ENCODE results near the gene FTCDNL1.

Gene FTCDNL1

DNA sequence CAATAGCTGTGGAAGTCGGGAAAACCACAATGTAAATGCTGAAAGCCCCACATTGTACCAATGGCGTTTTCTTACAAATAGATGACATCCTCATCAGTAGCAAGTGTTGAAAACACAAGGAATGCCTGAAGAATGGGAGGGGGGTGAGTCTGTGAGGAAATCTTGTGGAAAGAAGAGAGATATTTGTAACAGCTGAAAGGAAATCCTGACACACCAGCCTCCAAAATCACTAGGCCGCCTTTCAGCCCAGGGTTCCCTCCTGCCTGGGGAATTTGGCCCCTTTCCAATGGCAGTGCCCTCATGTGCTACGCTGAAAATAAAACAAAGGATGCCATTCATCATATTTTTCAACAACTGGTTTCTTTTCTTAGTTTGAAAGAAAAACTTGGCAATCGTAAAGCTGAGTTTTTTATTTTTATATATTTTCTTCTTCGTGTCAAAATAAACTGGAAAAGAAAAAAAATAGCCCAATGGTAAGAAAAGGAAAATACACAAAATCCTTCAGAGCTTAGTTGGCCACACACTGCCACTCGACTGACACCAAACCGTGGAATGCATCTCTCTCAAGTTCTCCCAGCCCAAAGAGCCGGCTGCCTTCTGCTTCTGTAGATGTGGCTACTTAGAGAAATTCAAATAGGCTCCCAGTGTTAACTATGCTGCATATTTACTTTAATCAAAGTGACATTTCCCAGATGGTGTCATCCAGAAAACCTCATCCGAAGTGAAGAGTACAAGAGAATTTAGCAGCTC is 52.0 kb downstream of the FTCDNL1 start:
- no peak for TF ChIP-seq NFIC (IDR thresholded peaks at IDR 0.05)
- no peak for TF ChIP-seq FOXM1 (IDR thresholded peaks at IDR 0.05; ENCODE audit: borderline replicate concordance, low read depth)
- no peak for TF ChIP-seq YY1 (IDR thresholded peaks at IDR 0.05; ENCODE audit: low read depth)
- TF ChIP-seq CEBPB (IDR thresholded peaks at IDR 0.05), result no peak
- TF ChIP-seq TEAD4 (IDR thresholded peaks at IDR 0.05), result no peak

DNA sequence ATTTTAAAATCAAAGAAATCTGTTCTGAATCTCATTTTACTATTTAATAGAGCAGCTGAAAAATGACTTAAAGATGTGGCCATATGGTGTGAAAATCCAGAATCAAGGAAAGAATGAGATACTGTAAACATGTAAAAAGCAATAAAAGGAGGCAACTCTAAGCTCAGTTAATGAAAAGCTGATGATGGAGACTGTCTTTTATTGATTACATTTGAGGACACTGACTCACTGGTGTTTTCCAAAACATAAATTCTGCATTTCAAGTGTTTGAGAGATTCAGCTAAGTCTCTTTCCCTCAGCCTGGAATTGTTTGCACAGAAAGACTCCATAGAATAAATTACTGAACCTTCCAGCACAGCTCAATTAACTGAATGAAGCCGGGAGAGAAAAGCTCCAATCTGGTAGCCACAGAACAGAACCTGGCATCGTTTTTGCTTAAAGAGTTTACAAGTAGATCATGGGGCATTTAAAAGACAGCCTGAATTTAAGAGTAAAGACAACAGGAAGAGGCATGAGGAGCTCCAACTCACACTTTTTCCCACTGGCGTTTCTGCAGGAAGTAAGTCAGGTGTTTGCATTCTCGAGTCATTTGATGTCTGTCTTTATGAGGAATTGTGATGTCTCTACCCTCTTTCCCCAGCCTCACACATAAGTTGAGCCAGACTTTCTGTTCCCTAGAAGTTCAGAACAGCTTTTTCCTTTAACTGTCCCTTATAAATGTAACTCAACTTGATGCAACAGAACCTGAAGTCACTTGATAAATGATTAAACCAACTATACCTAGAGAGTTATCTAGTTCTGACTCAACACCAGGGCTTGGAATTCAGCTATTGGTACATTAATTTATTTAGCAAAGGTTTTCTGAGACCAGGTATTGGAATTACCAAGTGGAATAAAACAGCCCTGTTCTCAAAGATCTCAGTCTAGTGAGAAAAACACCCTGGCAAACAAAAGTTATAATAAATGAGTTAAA is 53.3 kb downstream of the FTCDNL1 start:
- TF ChIP-seq YY1 (IDR thresholded peaks at IDR 0.05; ENCODE audit: low read depth) (no peak), RAD21 (IDR thresholded peaks at IDR 0.05; ENCODE audit: low read depth) (no peak)

DNA sequence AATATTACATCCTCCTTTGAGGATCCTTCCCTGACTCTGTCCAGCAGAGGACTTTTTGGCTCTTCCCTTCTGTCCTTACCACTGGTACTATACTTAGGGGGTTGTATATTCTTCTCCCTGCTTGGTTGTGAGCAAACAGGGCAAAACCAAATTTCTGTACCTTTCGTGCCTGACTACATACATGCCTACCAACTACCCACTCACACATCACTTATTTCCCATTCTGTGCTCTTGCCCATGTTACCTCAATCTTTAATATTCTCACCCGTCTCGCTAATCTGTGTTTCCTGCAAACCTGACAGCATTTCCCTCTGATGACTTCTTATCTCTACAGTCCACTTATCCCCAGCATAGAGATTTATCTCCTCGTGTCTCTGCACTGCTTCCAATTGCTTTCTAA is 58.6 kb downstream of the FTCDNL1 start:
- no peak for TF ChIP-seq YY1 (IDR thresholded peaks at IDR 0.05; ENCODE audit: low read depth)
- TF ChIP-seq RAD21 (IDR thresholded peaks at IDR 0.05; ENCODE audit: low read depth), result no peak
- TF ChIP-seq, protein P1, sequence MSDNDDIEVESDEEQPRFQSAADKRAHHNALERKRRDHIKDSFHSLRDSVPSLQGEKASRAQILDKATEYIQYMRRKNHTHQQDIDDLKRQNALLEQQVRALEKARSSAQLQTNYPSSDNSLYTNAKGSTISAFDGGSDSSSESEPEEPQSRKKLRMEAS (IDR thresholded peaks at IDR 0.05), result no peak
- TF ChIP-seq TAF1 (IDR thresholded peaks at IDR 0.05; ENCODE audit: low read depth), result no peak
- no peak for TF ChIP-seq CREB1 (IDR thresholded peaks at IDR 0.05; ENCODE audit: low read depth)
- TF ChIP-seq, protein P2, sequence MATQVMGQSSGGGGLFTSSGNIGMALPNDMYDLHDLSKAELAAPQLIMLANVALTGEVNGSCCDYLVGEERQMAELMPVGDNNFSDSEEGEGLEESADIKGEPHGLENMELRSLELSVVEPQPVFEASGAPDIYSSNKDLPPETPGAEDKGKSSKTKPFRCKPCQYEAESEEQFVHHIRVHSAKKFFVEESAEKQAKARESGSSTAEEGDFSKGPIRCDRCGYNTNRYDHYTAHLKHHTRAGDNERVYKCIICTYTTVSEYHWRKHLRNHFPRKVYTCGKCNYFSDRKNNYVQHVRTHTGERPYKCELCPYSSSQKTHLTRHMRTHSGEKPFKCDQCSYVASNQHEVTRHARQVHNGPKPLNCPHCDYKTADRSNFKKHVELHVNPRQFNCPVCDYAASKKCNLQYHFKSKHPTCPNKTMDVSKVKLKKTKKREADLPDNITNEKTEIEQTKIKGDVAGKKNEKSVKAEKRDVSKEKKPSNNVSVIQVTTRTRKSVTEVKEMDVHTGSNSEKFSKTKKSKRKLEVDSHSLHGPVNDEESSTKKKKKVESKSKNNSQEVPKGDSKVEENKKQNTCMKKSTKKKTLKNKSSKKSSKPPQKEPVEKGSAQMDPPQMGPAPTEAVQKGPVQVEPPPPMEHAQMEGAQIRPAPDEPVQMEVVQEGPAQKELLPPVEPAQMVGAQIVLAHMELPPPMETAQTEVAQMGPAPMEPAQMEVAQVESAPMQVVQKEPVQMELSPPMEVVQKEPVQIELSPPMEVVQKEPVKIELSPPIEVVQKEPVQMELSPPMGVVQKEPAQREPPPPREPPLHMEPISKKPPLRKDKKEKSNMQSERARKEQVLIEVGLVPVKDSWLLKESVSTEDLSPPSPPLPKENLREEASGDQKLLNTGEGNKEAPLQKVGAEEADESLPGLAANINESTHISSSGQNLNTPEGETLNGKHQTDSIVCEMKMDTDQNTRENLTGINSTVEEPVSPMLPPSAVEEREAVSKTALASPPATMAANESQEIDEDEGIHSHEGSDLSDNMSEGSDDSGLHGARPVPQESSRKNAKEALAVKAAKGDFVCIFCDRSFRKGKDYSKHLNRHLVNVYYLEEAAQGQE (IDR thresholded peaks at IDR 0.05; ENCODE audit: low read depth), result no peak
- TF ChIP-seq ZBTB7A (IDR thresholded peaks at IDR 0.05; ENCODE audit: low read depth), result no peak
- no peak for TF ChIP-seq FOXM1 (IDR thresholded peaks at IDR 0.05; ENCODE audit: borderline replicate concordance, low read depth)
- TF ChIP-seq TCF12 (IDR thresholded peaks at IDR 0.05; ENCODE audit: low read depth), result no peak
- TF ChIP-seq TEAD4 (IDR thresholded peaks at IDR 0.05), result no peak
- no peak for TF ChIP-seq EP300 (IDR thresholded peaks at IDR 0.05; ENCODE audit: borderline replicate concordance)
- TF ChIP-seq, protein P3, sequence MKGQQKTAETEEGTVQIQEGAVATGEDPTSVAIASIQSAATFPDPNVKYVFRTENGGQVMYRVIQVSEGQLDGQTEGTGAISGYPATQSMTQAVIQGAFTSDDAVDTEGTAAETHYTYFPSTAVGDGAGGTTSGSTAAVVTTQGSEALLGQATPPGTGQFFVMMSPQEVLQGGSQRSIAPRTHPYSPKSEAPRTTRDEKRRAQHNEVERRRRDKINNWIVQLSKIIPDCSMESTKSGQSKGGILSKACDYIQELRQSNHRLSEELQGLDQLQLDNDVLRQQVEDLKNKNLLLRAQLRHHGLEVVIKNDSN (IDR thresholded peaks at IDR 0.05), result no peak
- no peak for TF ChIP-seq NFIC (IDR thresholded peaks at IDR 0.05)

DNA sequence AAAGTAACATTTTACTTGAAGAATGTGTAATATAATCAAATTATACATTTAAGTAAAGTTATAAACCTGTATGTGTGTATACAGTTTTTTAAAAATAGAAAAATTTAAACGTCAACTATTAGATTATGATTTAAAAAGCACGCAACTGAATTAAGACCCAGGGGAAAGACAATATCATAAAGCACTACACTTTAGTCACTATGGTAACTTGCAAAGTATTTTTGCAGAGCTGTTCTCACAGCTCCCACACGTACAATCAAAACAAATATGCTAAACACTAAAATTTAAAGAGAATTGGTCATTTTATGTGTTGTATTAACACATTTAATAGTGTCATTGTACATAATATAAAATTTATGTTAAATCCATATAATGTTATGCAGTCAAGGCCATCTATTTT is 59.7 kb downstream of the FTCDNL1 start:
- TF ChIP-seq CEBPB (IDR thresholded peaks at IDR 0.05) (no peak), EGR1 (IDR thresholded peaks at IDR 0.05) (no peak), NFIC (IDR thresholded peaks at IDR 0.05) (no peak), TCF12 (IDR thresholded peaks at IDR 0.05; ENCODE audit: low read depth) (no peak), RAD21 (IDR thresholded peaks at IDR 0.05; ENCODE audit: low read depth) (no peak), YY1 (IDR thresholded peaks at IDR 0.05; ENCODE audit: low read depth) (no peak), ZBTB7A (IDR thresholded peaks at IDR 0.05; ENCODE audit: low read depth) (no peak), TEAD4 (IDR thresholded peaks at IDR 0.05) (no peak), FOXM1 (IDR thresholded peaks at IDR 0.05; ENCODE audit: borderline replicate concordance, low read depth) (no peak), CREB1 (IDR thresholded peaks at IDR 0.05; ENCODE audit: low read depth) (no peak)
- TF ChIP-seq, protein P3 (IDR thresholded peaks at IDR 0.05), result no peak
- TF ChIP-seq, protein P1 (IDR thresholded peaks at IDR 0.05), result no peak

DNA sequence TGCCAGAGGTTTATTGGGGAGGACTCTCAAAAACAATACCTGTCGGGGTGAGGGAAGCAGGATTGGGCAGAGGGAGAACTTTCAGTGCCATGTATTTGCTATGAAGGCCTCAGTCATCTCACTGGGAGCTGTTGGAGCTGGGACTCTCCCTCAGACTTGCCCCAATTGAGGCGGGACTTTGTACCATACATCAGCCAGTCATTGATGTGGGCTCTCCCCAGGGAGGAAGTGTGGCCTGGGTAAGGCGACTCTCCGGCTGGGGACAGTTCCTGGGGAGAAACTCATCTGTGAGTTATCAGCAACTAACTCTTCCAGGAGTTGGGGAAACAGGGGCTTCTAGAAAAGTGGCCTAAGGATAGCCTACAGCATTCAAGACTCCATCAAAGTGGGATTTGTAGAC is 66.5 kb downstream of the FTCDNL1 start:
- TF ChIP-seq TEAD4 (IDR thresholded peaks at IDR 0.05), result no peak
- TF ChIP-seq CREB1 (IDR thresholded peaks at IDR 0.05; ENCODE audit: low read depth), result no peak
- no peak for TF ChIP-seq ZBTB7A (IDR thresholded peaks at IDR 0.05; ENCODE audit: low read depth)
- no peak for TF ChIP-seq CEBPB (IDR thresholded peaks at IDR 0.05)
- no peak for TF ChIP-seq RAD21 (IDR thresholded peaks at IDR 0.05; ENCODE audit: low read depth)
- TF ChIP-seq, protein P2 (IDR thresholded peaks at IDR 0.05; ENCODE audit: low read depth), result no peak
- TF ChIP-seq, protein P1 (IDR thresholded peaks at IDR 0.05), result no peak
- TF ChIP-seq YY1 (IDR thresholded peaks at IDR 0.05; ENCODE audit: low read depth), result no peak
- TF ChIP-seq EGR1 (IDR thresholded peaks at IDR 0.05), result no peak
- no peak for TF ChIP-seq EP300 (IDR thresholded peaks at IDR 0.05; ENCODE audit: borderline replicate concordance)
- no peak for TF ChIP-seq TAF1 (IDR thresholded peaks at IDR 0.05; ENCODE audit: low read depth)
- TF ChIP-seq, protein P3 (IDR thresholded peaks at IDR 0.05), result no peak
- no peak for TF ChIP-seq NFIC (IDR thresholded peaks at IDR 0.05)
- TF ChIP-seq FOXM1 (IDR thresholded peaks at IDR 0.05; ENCODE audit: borderline replicate concordance, low read depth), result no peak
- TF ChIP-seq TCF12 (IDR thresholded peaks at IDR 0.05; ENCODE audit: low read depth), result no peak

All from Ishikawa (cell line).